ACC112 (cell line): ENCODE measurements around the gene DNAH17.

Source experiments
- H2AFZ ChIP-seq: fragments of 200-600 bp; sonication (generic); one replicate; pipeline ENCODE4 v1.6.0; 2017; ENCODE audit warnings: antibody characterized with exemption, low read length; ENCODE audit not compliant: unreplicated experiment
- H3K27ac ChIP-seq: fragments of 200-600 bp; sonication (generic); 2 replicates; pipeline ENCODE4 v1.5.1; 2014; ENCODE audit warnings: low read depth, mild to moderate bottlenecking, antibody characterized with exemption, low read length, moderate library complexity
- H3K27me3 ChIP-seq: fragments of 200-600 bp; sonication (generic); 2 replicates; pipeline ENCODE4 v1.6.1; 2014; ENCODE audit warnings: mild to moderate bottlenecking, antibody characterized with exemption, low read length, moderate library complexity, mixed read lengths; ENCODE audit not compliant: insufficient read depth
- H3K36me3 ChIP-seq: fragments of 200-600 bp; sonication (generic); 2 replicates; pipeline ENCODE4 v1.6.1; 2016; ENCODE audit warnings: mild to moderate bottlenecking, antibody characterized with exemption, low read length, moderate library complexity, mixed read lengths; ENCODE audit not compliant: insufficient read depth
- H3K4me1 ChIP-seq: fragments of 200-600 bp; sonication (generic); one replicate; pipeline ENCODE4 v1.6.1; 2016; ENCODE audit warnings: low read length, mixed read lengths; ENCODE audit not compliant: insufficient read depth, unreplicated experiment, control insufficient read depth
- H3K4me3 ChIP-seq: fragments of 200-600 bp; sonication (generic); 2 replicates; pipeline ENCODE4 v1.5.1; 2014; ENCODE audit warnings: mild to moderate bottlenecking, low read depth, low read length
- H3K79me2 ChIP-seq: fragments of 200-600 bp; sonication (generic); one replicate; pipeline ENCODE4 v1.6.0; 2016; ENCODE audit warnings: low read length; ENCODE audit not compliant: control insufficient read depth, unreplicated experiment, insufficient read depth

The DNAH17 gene

DNA sequence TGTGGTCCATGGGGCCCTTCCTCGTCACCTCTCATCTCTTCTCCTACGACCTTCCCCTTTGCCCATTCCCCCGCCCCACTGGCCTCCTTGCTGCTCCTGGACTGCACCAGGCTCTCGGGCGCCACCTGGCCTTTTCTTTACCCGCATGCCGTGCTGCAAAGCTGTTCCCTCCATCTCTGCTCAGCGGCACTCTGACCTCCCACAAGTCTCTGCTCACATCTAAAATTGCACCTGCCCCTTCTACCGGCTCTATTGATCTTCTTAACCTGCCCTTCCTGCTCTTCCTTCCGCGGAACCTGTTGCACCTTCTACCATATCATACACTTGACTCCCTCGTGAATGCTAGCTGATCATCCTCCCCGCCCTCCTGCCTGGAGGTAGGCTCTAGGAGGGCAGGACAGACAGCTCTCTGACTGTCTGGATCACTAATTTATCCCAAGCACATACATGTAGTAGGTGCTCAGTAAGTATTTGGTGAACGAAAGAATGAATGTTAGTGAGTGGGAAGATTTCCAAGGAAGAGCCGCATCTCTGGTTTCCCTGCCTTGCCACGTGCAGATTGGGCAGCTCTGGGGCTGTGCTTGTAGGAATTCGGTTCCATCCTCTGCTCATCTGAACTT is 17.3 kb downstream of the DNAH17 start:
- H3K4me1 ChIP-seq: peaks cover 13% of the 10 kb centered on the region
- H3K27ac ChIP-seq: no peak overlapping the region
- peaks cover 5% of the 10 kb centered on the region; the same call in 1 of the 2 replicates for H3K27me3 ChIP-seq
- H2AFZ ChIP-seq: no peak overlapping the region
- H3K4me3 ChIP-seq: no peak overlapping the region
- no peaks in the 10 kb centered on the region for H3K36me3 ChIP-seq
- H3K79me2 ChIP-seq: no peaks in the 10 kb centered on the region

DNA sequence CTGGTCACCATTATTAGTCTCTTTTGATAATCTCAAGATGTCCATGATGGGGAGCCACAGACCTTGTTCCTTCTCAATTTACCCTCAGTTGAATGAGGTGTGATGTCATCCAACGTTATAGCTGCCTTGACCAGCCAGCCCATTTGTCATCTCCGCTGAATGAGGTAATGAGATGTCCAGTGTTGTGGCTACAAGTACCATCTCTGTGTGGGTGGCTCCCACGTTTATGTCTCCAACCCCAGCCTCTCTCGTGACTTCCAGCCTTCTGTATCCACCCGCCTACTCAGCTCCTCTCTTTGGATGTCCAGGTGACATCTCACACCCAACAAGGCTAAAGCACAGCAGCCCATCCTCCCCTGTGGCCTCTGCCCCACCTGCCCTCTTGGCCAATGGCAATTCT is 18.2 kb downstream of the DNAH17 start:
- no peaks in the 10 kb centered on the region for H3K79me2 ChIP-seq
- no peak overlapping the region for H3K4me3 ChIP-seq
- no peaks in the 10 kb centered on the region for H3K27me3 ChIP-seq
- peaks cover 13% of the 10 kb centered on the region for H3K4me1 ChIP-seq
- H3K36me3 ChIP-seq: no peaks in the 10 kb centered on the region
- H2AFZ ChIP-seq: no peak overlapping the region
- H3K27ac ChIP-seq: no peak overlapping the region

DNA sequence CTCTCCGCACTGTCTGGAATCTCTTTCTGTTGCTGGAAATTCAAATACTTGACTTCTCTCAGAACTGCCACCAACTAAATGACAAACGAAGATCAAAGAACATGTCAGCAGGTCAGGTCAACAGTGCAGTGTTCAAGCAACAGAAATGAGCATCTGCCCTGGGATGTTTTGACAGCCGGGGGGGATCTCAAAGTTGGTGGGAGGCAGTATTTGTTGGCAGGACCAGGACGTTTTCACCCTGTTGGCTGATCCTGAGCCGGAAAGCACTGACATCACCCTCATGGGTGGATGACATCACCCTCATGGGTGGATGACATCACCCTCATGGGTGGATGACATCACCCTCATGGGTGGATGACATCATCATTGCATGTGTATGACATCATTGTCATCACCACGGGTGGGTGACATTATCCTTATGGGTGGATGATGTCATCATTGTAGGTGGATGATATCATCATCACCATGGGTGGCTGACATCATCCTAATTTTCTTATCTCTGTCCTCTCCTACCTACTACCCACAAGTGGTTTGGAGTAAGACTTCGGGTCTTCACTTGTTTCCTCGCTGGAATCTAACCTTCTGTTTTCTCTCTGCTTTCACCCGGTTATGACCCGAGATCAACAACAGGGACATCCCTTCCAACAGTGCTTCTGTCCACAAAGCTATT is 18.9 kb downstream of the DNAH17 start:
- no peaks in the 10 kb centered on the region for H3K79me2 ChIP-seq
- H2AFZ ChIP-seq: no peak overlapping the region
- no peak overlapping the region for H3K4me3 ChIP-seq
- H3K4me1 ChIP-seq: peaks cover 13% of the 10 kb centered on the region
- H3K27me3 ChIP-seq: no peaks in the 10 kb centered on the region
- H3K36me3 ChIP-seq: no peaks in the 10 kb centered on the region
- H3K27ac ChIP-seq: peak overlapping the region; percentile 45; the same call in 1 of the 2 replicates

GRCh38 chr17:78557598-78558039 is 19.6 kb downstream of the DNAH17 start:
- Histone ChIP-seq H2AFZ (no peak overlapping the region), H3K36me3 (no peaks in the 10 kb centered on the region), H3K4me1 (peaks cover 13% of the 10 kb centered on the region), H3K79me2 (no peaks in the 10 kb centered on the region), H3K4me3 (no peak overlapping the region), H3K27me3 (no peaks in the 10 kb centered on the region), H3K27ac (peak overlapping the region; percentile 45; the same call in 1 of the 2 replicates)

- H3K4me1 ChIP-seq: peaks cover 13% of the 10 kb centered on the region
- no peaks in the 10 kb centered on the region for H3K36me3 ChIP-seq
- no peak overlapping the region for H2AFZ ChIP-seq
- H3K4me3 ChIP-seq: no peak overlapping the region
- H3K27ac ChIP-seq: no peak overlapping the region
- no peaks in the 10 kb centered on the region for H3K79me2 ChIP-seq
- no peaks in the 10 kb centered on the region for H3K27me3 ChIP-seq
Observed at GRCh38 chr17:78556812-78557211, 20.4 kb downstream of the DNAH17 start.

DNA sequence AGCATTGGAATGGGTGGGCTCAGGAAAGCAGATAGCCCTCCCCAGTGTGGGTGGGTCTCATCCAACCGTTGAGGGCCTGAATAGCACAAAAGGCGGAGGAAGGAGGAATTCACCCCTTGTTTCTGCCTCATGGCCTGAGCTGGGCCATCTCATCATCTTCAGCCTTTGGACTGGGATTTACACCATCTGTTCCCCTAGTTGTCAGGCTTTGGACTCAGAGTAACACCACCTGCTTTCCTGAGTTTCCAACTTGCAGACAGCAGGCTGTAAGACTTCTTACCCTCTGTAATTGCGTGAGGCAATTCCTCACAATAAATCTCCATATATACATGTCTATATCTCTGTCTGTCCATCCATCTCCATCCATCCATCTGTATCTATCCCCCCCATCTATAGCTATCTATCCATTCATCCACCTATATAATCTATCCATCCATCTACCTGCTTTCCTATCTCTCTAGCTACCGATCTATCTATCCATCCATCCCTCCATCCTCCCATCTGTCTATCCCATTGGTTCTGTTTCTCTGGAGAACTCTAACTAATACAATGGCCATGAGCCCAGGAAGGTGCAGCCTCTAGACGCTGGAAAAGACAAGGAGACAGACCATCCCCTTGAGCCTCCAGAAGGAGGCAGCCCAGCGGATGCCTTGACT is 21.3 kb downstream of the DNAH17 start:
- H3K36me3 ChIP-seq: no peaks in the 10 kb centered on the region
- H2AFZ ChIP-seq: no peak overlapping the region
- no peak overlapping the region for H3K4me3 ChIP-seq
- H3K4me1 ChIP-seq: peaks cover 13% of the 10 kb centered on the region
- no peaks in the 10 kb centered on the region for H3K79me2 ChIP-seq
- H3K27ac ChIP-seq: no peak overlapping the region
- H3K27me3 ChIP-seq: no peaks in the 10 kb centered on the region

DNA sequence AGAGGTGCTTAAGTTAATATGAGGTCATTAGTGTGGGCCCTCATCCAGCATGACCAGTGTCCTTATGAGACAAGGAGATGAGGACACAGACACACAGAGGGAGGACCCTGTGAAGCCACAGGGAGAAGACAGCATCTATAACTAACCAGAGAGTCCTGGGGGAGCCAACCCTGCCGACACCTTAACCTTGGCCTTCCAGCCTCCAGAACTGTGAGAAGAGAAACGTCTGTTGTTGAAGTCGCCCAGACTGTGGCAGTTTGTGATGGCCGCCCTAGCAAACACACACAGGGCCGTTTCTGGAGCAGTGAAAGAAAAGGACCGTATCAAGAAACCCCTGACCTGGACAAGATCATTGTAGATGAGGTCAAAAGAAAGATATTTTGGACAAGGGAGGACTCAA is 26.7 kb downstream of the DNAH17 start:
- H3K27me3 ChIP-seq: no peaks in the 10 kb centered on the region
- H3K27ac ChIP-seq: no peak overlapping the region
- H2AFZ ChIP-seq: no peak overlapping the region
- H3K36me3 ChIP-seq: no peaks in the 10 kb centered on the region
- H3K79me2 ChIP-seq: no peaks in the 10 kb centered on the region
- no peaks in the 10 kb centered on the region for H3K4me1 ChIP-seq
- H3K4me3 ChIP-seq: no peak overlapping the region

DNA sequence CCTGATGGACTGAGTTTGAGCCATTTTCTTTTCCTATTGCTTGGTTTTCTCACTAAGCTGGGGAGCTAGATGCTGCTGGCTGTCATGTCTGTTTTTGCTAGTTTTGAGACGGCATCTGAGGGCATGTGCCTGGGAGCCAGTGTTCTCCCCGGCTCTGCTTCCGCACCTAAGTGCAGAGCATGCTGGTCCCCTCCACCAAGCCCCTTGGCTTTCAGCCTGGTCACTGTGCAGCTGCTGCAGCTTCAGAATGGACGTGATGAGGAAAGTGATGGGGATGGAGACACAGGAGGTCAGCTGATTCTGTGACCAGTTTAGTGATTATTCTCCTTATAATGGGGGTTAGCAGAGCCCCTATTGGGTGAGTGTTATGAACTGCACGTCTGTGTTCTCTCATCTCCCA is 28.5 kb downstream of the DNAH17 start:
- Histone ChIP-seq H3K27me3 (no peaks in the 10 kb centered on the region), H3K36me3 (no peaks in the 10 kb centered on the region), H3K4me1 (no peaks in the 10 kb centered on the region), H2AFZ (no peak overlapping the region), H3K79me2 (no peaks in the 10 kb centered on the region), H3K4me3 (no peak overlapping the region), H3K27ac (no peak overlapping the region)

- Histone ChIP-seq H3K36me3 (no peaks in the 10 kb centered on the region), H3K27me3 (no peaks in the 10 kb centered on the region), H3K79me2 (no peaks in the 10 kb centered on the region), H3K4me1 (no peaks in the 10 kb centered on the region), H2AFZ (no peak overlapping the region), H3K27ac (no peak overlapping the region), H3K4me3 (no peak overlapping the region)
Observed at GRCh38 chr17:78547035-78547434, 30.2 kb downstream of the DNAH17 start.

DNA sequence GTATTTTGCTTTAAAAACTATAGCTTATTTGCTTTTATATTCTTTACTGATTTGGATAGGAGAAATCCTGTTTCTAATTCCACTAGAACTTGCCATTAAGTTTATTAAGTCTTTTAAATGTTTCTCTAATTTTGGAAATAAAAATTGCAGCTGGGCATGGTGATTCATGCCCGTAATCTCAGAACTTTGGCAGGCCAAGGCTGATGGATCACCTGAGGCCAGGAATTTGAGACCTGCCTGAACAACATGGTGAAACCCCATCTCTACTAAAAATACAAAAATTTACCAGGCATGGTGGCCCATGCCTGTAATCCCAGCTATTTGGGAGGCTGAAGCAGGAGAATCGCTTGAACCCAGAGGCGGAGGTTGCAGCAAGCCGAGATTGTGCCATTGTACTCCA is 30.7 kb downstream of the DNAH17 start:
- H3K27ac ChIP-seq: no peak overlapping the region
- H2AFZ ChIP-seq: no peak overlapping the region
- H3K79me2 ChIP-seq: no peaks in the 10 kb centered on the region
- H3K4me3 ChIP-seq: no peak overlapping the region
- H3K27me3 ChIP-seq: no peaks in the 10 kb centered on the region
- H3K36me3 ChIP-seq: no peaks in the 10 kb centered on the region
- H3K4me1 ChIP-seq: peaks cover 4% of the 10 kb centered on the region
